Right renal pelvis (tissue), 4 donors: Measurements from ENCODE around the gene TCF7L1. TPM values are rescaled to one million over a fixed set of nuclear protein-coding genes. Genes with fewer than 3 reads are reported as not detected.
"Not testable (repeated sequence)": the region's sequence is repeated elsewhere in the genome, so short reads cannot be mapped to it uniquely, and the experiment has no call there.

Experiments used
- DNase-seq, 4 donors: peaks; one replicate each; pipeline ENCODE4 v3.0.0-alpha.2; 2013; ENCODE audit warnings: low read depth in 4 of 4, low spot score in 3 of 4, missing footprints in 1 of 4
- polyA plus RNA-seq, 4 donors: library from polyadenylated mRNA; unstranded; fragments of 120-200 nt; gene quantifications; one replicate each; pipeline ENCODE4 v1.2.1, GENCODE V29; 2013; ENCODE audit not compliant: insufficient read length in 4 of 4

TCF7L1 gene
- polyA plus RNA-seq, 4 donors, result 49.5 to 59.1 (median 54.7) TPM

DNA sequence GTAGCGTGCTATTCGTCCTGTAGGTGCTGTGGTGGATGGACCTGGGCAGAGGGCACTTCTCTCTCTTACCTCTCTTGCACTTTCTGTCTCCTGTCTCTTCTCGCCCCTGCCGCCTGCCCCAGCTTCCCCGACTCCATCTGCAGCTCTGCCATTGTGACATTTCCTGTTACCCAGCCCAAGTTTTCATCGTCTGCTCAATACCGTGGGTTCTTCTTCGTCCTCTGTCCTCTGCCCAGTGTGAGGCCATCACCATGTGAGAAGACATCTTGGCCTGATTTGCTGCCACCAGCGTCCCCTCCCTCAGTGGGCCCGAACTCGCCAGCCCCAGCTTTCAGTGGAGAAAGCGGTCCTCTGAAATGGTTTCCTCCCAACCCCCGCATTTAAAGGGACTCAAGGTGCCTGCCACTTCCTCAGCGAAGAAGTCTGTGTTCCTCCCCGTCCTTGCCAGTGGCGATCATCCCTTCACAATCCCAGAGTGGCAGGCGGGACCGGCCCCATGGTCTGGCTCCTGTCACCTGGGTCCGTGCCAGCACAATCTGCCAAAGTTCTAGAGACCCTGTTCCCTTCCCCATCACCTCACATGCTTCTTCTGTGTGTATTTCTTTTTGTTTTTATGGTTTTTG, 176.6 kb downstream of the TCF7L1 start:
- no peak for DNase-seq

DNA sequence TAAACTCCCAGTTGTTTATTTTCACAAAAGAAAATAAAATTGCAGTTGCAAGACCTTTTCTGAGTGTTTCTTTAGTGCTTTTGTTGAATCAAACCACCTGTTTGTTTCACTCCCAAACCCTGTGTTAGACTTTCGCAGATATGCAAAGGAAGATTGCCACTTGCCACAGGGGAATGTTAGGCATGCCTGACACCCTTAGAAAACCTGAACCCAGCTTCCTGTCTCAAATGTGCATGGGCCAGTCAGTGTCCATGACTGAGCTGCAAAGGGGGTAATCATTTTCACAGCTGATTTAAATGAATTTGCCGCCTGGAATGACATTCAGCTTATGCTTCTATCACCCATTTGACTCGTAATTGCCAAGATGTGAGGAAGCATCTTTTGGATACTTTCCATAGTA, 177.1 kb downstream of the TCF7L1 start:
- no peak for DNase-seq

DNA sequence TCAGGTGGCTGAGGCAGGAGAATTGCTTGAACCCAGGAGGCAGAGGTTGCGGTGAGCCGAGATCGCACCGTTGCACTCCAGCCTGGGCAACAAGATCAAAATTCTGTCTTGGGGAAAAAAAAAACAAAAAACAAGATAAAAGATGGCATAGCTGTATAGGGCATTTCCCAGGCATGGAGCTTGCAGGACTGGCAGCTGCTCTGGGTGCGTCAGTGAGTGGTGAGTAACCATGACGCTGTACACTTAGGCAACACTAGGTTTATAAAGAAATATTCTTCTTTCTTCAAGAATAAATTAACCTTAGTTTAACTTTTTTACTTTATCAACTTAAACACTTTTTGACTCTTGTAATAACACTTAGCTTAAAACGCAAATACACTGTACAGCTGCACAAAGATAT, 179.2 kb downstream of the TCF7L1 start:
- no peak for DNase-seq

DNA sequence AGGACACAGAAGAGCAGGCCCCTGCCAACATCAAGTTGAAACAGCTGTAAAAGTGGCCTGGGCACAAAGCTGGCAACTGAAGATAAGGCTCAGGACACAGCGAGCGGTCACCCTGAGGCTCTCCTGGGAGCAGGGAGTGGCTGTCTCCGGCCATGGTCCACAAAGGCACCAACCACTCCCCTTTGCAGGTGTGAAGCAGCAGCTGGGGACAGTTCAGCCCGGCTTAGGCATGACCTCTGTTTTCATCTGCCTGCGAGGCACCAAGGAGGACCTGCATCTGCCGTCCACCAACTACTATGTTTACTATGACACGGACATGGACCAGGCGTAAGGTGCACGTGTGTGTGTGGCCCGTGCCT, 181.7 kb downstream of the TCF7L1 start:
- DNase-seq, result no peak

DNA sequence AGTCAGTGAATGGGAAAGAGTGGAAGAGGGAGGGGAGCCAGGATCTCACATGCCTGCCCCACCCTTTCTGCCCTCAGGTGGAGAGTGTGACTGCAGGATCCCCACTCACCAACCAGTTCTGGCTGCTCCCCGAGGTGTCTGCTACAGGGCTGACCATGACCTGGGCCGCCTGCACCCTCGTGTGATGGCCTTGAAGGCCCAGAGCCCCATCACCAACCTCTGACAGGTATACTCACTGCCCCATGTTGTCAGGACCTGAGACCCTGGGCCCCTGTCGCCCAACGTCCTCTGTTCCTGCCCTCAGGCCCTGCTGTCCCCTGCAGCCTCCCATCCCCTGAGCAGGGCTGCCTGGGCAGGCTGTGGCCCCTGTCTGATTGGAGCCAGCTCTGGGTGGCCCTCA, 182.7 kb downstream of the TCF7L1 start:
- DNase-seq, result not testable (repeated sequence)

DNA sequence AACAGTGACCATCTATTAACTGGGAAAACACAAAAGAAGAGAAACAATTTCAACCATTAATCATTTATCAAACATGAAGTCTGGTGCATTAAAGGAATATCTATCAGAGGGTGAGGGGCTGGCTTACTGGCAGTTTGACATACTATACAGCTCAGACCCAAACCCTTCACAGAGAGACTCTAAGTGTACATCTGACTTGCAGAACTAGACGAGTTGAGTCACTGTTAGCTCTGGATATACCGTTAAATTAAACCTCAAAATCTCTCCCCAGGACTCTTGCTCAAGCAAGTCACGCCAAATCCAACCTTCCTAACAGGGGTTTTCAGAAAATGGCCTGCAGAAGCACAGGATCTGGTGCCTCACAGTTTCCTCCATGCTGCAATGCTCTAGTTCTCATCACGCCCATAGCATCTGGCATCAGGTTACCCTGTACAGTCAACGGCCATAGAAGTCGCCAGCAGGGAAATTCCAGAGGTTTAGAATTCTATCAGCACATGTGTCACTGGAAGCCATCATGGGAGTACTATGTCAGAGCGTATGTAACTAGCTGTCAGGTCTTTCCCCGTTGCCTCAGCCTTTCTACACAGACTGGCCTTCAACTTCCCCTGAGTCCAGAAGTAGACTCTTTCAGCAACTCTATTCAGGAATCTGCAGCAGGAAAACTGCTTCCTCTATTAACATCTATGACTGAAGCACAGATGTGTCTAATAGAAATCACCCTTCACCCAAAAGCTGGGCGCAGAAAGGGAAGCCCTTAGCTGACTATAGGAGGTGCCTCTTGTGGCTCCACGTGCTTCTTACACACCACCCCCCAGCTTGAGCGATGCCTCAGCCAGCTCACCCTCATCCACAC, 185.3 kb downstream of the TCF7L1 start:
- DNase-seq, result no peak

DNA sequence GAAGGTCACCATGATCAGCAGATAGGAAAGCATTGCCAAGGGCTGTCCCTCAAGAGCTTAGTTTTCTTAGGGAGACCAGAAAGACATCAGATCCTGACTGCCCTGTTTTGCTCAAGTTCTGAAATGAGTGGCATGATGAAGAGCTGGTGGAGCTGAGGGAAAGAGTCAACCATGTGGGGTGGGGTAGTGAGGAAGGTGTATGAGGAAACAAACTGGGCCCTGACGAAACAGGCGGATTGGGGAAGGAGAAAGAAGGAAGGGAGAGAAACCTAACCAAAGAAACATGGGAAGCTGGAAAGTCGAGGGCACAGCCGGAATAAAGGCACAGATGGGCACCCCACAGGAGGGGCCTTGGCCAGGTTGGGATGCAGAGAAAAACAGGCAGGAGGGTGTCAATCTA, 186.6 kb downstream of the TCF7L1 start:
- no peak for DNase-seq

DNA sequence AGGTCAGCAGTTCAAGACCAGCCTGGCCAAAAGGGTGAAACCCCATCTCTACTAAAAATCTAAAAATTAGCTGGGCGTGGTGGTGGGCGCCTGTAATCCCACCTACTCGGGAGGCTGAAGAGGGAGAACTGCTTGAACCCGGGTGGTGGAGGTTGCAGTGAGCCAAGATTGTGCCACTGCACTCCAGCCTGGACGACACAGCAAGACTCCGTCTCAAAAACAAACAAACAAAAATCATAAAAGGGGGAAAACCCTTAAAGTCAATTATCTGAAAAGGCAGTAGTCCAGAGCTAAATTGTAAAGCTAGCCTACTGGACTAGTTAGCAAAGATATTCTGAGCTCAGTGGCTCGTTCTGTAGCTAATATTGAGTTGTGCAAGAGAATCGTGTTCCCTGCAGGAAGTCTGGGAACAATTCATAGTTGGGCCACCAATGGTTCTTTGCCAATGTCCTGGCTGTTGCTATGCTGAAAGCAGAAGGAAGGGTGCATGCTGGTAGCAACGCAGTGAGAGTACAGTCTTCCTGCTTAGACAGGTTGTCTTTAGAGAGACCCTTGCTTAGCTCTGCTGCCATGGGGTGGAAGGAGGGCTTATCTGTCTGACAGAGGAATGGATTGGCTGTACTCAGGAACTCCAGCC, 190.3 kb downstream of the TCF7L1 start:
- DNase-seq, result no peak

DNA sequence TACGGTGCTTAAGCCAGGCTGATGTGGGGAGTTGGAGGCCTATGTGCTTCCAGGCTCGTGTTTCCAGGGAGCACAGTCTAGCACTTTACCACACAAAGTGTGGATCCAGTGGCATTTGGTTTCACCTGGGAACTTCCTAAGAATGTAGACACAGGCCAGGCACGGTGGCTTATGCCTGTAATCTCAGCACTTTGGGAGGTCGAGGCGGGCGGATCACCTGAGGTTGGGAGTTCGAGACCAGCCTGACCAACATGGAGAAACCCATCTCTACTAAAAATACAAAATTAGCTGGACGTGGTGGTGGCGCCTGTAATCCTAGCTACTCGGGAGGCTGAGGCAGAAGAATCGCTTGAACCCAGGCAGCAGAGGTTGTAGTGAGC, 190.8 kb downstream of the TCF7L1 start:
- DNase-seq, result not testable (repeated sequence)

DNA sequence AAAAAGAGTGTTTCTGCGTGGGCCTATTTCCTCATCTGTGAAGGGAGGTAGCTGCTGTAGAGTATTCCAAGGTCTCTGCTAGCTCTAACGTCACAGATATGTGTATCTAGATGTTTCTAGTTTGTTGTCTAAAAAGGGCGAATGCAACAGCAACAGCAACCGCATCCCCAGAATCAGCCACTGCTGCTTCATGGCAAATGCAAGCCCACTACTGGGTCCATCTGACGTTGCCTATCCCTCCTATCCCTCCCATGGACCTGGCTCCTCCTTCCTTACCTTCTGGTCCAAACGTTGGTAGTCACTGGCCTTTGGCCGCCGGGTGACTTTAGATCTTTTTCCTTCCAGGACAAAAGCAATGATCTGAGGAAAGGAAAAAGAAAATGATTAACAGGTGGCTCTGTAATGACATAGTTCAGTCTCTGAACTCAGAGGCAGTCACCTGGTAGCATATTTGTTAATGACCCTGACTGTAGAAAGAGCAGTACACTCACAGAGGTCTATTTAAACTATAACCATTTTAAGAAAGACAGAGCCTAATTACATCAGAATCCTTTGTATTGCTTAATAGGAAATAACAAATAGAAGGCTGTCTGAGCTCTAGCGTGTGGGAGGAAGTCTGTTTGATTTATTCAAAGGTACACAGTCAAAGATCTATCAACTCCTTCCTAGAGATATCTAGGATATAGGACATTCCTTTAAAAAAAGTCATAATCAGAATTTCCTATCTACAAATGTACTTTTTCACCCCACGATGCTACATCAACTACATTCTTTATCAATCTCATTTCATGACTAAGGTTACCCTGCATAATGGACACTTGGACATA, 191.7 kb downstream of the TCF7L1 start:
- DNase-seq, result no peak

DNA sequence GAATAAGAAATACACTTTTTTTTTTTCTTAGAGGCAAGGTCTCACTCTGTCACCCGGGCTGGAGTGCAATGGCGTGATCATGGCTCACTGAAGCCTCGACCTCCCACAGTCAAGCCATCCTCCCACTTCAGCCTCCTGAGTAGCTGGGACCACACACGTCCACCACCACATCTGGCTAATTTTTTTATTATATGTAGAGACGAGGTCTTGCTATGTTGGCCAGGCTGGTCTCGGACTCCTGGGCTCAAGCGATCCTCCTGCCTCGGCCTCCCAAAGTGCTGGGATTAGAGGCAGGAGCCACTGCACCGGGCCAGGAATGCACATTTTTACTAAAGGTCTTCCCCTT, 192.2 kb downstream of the TCF7L1 start:
- DNase-seq, result no peak

DNA sequence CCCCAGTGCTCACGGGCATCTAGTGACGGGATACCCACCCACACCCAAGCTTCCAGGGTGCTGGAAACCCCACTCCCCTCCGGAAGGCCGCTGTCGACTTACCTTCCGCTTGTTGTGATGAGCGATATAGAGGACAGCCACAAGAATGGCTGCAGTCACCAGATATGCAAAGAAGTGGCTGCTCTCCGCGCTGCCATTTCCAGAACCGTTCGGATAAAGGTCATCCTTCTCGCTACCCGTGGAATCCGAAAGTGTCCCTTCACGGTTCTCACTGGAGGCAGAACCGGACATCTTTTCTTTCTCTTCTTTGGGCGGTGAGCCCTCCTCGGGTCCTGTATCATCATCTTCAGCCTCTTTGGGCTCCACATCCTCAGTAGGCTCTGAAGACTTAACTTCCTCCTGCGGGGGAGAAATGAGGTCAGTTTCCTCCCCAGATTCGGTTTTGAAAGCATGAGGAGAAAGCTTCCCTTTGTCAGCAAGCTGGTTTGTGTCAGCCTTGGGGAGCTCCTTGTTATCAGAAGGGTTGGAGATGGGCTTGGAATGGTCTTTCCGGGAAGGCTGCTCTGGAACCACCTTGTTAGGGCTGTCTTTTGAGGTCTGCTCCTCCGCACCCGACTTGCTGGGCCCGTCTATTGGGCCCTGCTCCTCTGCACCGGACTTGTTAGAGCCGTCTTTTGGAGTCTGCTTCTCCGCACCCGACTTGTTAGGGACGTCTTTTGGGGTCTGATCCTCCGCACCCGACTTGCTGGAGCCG, 193.4 kb downstream of the TCF7L1 start:
- DNase-seq, result no peak

DNA sequence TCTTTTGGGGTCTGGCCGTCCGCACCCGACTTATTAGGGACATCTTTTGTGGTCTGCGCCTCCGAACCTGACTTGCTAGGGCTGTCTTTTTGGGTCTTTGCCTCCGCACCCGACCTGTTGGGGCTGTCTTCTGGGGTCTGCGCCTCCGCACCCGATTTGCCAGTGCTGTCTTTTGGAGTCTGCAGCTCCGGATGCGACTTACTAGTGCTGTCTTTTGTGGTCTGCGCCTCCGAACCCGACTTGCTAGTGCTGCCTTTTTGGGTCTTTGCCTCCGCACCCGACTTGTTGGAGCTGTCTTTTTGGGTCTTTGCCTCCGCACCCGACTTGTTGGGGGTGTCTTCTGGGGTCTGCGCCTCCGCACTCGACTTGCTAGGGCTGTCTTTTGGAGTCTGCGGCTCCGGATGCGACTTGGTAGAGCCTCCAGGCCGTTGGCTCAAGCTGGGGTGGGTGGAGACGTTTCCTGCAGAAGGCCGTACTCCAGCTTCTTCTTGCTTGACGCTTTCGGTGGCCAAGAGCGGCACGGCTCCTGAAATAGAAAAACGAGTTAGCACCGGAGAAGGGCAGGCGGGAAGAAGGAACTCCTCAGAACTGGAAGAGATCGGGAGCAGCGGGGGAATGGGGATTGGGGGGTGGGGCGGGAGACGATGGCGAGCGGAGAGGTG, 194.1 kb downstream of the TCF7L1 start:
- DNase-seq, result no peak

DNA sequence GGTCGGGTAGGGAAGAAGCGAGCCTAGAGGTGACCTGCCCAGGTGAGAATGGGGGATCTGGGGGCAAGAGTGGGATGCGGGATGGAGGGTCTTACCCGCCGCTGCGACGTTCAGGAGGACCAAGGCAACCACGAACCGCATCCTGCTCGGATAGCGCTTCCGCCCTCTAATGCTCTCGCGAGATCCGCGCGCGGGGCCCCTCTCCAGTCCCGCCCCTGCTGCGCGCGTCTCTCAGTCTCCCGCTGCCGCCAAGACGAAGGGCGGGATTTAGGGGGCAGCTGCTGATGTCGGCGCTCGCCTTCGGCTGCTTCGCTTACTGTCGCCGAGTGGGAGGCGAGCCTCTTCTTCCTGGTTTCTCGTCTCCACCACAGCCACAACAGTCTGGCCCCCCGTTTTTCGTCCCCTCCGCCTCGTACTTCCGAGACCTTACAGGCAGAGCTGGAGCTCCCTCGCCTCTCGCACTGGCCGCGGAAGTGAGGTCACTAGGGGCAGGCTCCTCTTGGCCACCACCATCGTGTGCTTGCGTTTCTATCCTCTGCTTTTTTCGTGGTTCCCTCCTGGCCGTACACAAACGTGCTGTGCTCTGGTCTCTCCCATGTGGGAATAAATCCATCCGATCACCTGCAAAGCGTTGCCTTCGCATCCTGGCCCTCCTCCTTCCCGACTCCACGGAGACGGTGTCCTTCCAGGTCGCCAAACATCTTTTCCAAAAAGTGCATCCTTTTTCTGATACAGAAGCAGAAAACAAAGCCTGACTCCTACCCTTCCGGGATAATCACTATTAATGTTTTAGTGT, 194.8 kb downstream of the TCF7L1 start, which contains the start of gene TGOLN2:
TGOLN2 (minus strand) TSS at position 168 of the 796 bp plus-strand sequence; CDS start at position 141, 27 bp downstream.
- peak; percentile 85 to 91 (median 88) for DNase-seq

DNA sequence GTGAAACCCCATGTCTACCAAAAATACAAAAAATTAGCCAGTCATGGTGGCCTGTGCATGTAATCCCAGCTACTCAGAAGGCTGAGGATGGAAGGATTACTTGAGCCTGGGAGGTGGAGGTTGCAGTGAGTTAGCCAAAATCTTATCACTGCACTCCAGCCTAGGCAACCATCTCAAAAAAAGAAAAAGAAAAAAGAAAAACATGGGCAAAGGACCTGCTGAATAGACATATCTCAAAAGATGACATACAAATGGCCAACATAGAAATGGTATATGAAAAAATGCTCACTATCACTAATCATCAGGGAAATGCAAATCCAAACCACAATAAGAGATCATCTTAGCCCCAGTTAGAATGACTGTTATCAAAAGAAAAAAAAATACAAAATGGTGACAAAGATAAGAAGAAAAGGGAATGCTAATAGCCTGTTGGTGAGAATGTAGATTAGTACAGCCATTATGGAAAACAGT, 196.0 kb downstream of the TCF7L1 start:
- no peak for DNase-seq

DNA sequence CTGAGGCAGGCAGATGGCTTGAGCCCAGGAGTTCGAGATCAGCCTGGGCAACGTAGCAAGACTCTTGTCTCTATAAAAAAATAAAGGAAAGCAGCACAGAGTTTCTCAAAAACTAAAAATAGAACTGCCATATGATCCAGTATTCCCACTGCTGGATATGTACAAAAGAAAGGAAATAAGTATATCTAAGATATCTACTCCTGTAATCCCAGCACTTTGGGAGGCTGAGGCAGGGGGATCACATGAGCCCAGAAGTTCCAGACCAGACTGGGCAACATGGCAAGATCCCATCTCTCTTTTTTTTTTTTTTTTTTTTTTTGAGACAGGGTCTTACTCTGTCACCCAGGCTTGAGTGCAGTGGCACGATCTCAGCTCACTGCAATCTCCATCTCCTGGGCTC, 196.5 kb downstream of the TCF7L1 start:
- DNase-seq, result not testable (repeated sequence)

DNA sequence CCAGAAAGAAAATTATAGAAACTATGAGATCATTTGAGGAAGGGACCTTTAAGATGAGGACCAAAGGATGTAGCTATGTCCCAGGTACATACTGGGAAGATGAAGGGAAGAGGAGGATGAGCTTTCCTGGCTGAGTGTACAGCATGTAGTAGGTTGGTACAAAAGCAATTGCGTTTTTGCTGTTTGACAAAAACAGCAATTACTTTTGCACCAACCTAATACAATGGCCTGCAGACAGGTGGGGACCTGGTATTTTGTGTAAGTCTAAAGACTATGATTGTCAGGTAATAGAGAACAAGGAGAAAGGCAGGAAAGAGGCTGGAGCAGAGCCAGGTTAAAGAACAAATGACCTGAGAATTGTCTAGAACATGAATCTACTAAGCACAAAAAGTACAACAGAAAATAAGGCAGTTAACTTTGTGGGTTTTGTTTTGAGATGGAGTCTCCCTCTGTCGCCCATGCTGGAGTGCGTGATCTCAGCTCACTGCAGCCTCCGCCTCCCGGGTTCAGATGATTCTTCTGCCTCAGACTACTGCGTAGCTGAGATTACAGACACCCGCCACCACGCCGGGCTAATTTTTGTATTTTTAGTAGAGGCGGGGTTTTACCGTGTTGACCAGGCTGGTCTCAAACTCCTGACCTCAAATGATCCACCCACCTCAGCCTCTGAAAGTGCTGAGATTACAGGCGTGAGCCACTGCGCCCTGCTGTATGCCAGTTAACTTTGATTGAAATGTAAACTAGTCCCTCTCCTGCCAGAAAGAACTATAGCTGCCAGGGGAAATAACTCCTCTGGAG, 197.8 kb downstream of the TCF7L1 start:
- no peak for DNase-seq

DNA sequence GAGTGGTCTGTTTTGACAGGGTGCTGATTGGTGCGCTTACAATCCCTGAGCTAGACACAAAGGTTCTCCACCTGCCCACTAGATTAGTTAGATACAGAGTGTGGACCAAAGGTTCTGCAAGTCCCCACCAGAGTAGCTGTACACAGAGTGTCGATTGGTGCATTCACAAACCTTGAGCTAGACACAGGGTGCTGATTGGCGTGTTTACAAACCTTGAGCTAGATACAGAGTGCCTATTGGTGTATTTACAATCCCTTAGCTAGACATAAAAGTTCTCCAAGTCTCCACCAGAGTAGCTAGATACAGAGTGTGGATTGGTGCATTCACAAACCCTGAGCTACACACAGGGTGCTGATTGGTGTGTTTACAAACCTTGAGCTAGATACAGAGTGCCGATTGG, 200.7 kb downstream of the TCF7L1 start:
- DNase-seq, result not testable (repeated sequence)
